Activated CD4-positive, CD25-positive, alpha-beta regulatory T cell treated with anti-CD3 and anti-CD28 coated beads, Interleukin-2, amount 50 U/mL, for 72 hours (primary cell): Measurements from ENCODE around the gene KRT39.

Source experiments
- DNase-seq: peaks from one replicate; pipeline ENCODE4 v3.0.0; 2021

The KRT39 gene

DNA sequence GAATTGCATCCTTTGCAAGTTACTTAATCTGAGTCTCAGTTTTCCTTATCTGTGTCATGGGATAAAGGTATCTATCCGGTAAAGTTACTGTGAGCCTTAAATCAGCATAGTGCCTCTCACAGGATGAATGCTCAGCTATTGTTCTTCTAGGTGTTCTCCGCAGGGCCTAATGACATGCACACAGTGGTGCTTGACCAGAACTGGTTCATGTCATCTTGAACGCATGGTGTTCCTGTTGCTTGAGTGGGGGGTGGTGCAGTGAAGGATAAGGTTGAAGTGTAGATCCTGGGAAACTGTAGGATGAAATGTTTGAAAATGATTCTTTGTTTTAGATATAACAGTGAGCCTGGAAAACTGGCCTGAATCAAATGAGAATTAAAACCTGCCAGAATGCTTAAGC, 13.4 kb upstream of the KRT39 start:
- no peak for DNase-seq

GRCh38 chr17:40978575-40979151, 11.9 kb upstream of the KRT39 start:
- DNase-seq: no peak

DNA sequence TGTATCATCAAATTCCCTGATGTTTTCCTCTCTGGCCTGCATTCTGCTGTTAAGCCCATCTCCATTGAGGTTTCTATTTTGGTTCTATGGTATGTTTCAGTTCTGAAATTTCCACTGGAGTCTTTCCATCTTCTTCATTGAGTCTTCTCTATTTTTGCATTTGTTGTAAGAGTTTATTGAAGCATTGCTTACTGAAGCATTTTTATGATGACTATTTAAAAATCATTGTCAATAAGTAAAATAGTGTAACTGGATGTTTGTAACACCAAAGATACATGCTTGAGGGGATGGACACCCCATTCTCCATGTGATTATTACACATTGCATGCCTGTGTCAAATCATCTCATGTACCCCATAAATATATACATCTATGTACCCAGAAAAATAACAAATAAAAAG, 8.8 kb upstream of the KRT39 start:
- DNase-seq: no peak

GRCh38 chr17:40974366-40974765, 7.6 kb upstream of the KRT39 start:
- no peak for DNase-seq

- DNase-seq: no peak
Observed at GRCh38 chr17:40967582-40967981, 834 bp upstream of the KRT39 start.

DNA sequence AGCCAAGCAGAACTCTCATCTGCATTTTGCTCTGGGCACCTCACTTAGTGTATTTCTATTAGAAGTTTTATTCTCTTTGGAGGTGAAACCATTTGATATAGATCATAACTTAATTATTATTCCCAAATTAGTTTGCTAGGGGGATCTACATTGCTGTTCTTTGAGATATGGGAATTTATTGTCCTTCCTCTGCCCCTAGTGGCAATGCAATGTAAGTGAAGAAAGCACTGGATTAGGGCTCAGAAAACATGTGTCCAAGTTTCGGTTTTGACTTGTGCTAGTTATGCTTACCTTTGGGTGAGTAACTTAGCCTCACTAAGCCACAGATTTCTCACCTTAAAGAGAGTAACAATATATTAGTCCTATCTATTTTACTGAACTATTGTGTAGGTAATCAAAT, 2.9 kb downstream of the KRT39 start:
- DNase-seq: no peak

DNA sequence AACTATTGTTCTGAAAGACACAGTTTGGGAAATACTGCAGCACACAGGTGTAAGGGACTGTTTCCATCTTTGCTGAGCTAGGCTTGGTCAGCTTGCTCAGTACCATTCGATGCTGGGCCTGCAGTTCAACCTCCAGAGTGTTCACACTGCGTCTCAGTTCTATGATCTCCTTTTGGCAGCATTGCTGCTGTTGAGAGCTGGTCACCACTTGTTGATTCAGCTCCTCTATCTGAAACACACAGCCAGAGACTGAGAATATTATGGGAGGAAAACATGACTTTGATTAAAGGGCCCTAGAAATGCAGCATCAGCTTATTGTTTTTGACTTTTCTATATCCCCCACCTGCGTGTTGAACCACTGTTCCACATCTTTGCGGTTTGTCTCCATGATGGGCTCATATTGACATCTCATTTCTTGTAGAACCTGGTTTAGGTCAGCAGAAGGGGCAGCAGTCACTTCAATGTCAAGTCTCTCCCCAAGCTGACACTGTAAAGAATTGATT, 4.6 kb downstream of the KRT39 start:
- DNase-seq: no peak

- DNase-seq: no peak
Observed at GRCh38 chr17:40961591-40961990, 5.2 kb downstream of the KRT39 start.

DNA sequence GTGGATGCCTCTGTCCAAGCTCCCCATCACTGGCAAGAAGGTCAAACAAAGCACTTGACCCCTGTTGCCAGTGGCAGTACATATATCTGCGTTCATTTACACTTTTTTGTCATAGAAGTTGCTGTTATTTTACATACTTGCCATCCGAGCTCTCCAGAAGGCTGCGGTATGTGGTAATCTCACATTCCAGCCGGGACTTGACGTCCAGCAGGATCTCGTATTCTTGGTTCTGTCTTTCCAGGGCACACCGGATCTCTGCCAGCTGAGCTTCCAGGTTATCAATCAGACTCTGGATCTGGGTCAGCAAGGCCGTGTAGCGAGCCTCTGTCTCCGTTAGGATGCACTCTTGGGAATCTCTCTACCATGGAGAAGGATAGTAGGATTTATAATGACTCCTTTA, 6.6 kb downstream of the KRT39 start:
- no peak for DNase-seq

- DNase-seq: no peak
Observed at GRCh38 chr17:40958086-40958953, 8.4 kb downstream of the KRT39 start.

GRCh38 chr17:40956401-40957254, 10.1 kb downstream of the KRT39 start:
- no peak for DNase-seq

- DNase-seq: no peak
Observed at GRCh38 chr17:40953881-40954280, 12.9 kb downstream of the KRT39 start.

DNA sequence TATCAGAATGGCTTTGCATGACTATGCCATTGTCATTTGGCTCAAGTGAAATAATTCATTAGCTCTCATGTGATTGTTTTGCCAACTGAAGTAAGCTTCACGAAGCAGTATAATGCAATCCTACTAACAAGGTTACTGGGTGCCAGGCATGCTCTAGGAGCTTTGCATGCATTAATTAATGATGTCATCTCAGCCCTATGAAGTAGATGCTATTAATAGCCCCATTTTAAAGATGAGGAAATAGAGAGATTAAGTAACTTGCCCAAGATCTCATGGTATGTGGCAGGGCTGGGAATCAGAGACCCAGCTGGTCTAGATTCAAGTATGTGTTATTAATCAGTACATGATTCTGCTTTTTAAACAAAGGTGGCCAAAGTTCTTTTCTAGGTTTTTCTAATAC, 14.1 kb downstream of the KRT39 start:
- no peak for DNase-seq

- no peak for DNase-seq
Observed at GRCh38 chr17:40952154-40952553, 14.6 kb downstream of the KRT39 start.

DNA sequence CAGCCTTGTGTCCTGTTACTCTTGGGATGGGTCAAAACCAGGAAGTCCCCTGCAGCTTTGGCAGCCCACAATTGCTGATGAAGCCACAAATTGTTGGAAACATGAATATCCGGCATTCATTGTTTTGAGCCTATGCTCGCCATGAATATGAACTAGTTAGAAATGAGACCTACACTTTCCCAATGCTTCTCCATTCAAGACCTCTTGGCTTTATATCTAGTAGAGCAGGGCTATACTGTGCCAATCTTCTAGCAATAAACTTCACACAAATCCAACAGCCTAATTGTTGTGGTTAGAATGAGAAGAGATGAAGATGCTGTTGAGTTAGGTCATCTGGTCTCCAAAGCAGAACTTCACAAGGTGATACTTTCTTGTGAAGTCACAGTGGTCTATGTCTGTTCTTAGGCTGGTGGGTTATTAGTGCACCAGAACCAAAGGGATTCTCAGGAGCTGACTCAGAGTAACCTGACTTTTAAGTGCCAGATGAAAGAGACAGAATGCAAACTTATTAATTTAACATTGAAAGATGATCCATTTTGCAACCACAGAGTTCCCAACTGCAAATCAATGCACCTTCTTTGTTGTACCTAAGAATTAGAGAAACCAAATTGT, 15.6 kb downstream of the KRT39 start:
- no peak for DNase-seq

DNA sequence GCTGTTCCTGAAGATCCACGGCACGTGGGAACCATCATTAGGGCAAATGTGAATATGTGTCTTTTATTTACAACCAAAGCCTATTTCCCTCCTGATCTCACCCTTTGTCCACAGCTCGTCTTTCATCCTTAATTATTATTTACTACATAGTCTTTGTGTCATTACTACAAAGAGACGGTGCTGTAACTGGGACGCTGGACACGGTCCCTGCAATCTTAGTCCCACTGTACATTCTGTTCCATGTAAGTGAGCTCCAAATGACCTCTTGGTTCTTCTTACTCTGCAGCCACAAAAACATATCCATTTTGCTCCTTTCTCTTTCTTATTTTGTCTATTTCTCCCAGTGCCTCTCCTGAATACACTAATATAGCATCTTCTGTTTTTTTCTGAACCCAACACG, 16.6 kb downstream of the KRT39 start:
- no peak for DNase-seq

DNA sequence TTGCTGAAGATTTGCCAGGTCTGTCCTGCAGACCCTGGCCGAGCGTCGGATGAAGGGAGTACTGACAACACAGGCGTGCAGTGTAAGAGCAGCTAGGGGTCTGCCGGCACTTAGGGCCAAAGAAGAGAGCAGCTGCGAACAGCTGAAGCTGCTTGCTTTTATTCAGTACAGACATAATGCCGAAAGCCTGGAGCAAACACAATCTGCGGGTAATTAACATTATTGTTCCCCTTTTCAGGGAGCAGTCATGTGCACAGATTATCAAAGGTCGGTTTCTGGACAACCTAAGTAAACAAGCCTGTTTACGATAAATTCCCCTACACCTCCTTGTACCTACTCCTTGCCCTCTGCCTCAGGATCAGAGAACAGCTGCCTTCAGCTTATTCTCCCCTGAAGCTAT, 17.3 kb downstream of the KRT39 start:
- no peak for DNase-seq

DNA sequence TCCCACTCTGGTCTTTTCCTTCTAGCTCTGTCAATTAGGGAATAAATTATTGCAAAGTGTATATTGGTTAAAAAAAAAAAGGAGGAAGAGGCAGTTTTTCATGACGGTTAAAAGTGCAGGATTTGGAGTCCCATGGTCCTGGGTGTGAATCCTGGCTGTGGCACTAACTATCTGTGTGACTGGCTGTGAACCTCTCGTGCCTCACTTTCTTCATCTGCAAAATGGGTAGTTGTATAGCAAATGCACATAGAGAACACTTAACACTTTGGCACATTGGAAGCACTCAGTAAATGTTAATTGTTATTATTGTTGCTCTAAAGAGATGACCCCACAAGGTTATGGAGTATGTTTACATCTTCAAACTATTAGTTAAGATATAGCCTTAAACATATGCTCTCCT, 18.8 kb downstream of the KRT39 start:
- DNase-seq: no peak

GRCh38 chr17:40945414-40945813, 21.3 kb downstream of the KRT39 start:
- no peak for DNase-seq

DNA sequence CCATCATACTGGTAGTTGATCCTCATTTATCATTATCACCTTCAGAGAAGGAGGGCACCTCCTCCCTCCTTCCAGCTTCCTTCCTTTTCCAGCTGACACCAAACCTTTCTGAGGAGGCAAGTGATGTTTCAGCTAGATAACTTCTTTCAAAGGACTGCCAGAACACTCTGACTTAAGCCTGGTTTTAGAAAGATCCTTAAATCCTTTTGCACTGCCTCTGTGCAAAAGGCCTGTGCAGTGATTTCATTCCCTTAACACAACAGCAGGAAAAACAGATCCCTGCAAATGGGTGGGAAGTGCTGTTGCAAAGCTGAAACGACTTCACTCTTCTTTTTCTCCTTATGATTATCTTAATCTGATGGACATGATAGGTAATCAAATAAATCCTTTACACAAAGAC, 22.2 kb downstream of the KRT39 start:
- DNase-seq: no peak

DNA sequence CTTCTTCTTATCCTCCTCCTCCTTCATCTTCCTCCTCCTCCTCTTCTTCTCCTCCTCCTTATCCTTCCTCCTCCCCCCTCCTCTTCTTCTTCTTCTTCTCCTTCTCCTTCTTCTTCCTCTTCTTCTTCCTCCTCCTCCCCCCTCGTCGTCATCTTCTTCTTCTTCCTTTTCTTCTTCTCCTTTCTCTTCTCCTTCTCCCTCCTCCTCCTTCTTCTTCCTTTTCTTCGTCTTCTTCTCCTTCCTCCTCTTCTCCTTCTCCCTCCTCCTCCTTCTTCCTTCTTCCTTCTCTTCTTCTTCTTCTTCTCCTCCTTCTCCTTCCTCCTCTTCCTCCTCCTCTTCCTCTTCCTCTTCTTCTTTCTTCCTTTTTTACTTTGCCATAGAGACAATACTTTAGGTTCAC, 24.2 kb downstream of the KRT39 start:
- DNase-seq: no peak

- no peak for DNase-seq
Observed at GRCh38 chr17:40940266-40940665, 26.5 kb downstream of the KRT39 start.

GRCh38 chr17:40938981-40939380, 27.8 kb downstream of the KRT39 start:
- DNase-seq: no peak
